Fibroblast of villous mesenchyme (primary cell): ENCODE results near the gene FHL2. TPM values are rescaled to one million over a fixed set of nuclear protein-coding genes. Genes with fewer than 3 reads are reported as not detected.

Source experiments
- DNase-seq: peaks from one replicate; pipeline ENCODE4 v3.0.0-alpha.2; 2010; ENCODE audit warnings: low read depth
- H3K4me3 ChIP-seq: 2 replicates; pipeline ENCODE4 v1.5.1; 2011; ENCODE audit warnings: low read depth, mild to moderate bottlenecking, low read length
- total RNA-seq: library from RNA; depleted of rRNA; stranded (reverse); fragments of >200 nt; gene quantifications from 2 replicates; pipeline ENCODE4 v1.2.3, GENCODE V29; 2012
- TF ChIP-seq, protein P1 (sequence below): IDR thresholded peaks from 2 replicates; pipeline ENCODE4 v1.5.1; 2012; ENCODE audit warnings: low read depth, mild to moderate bottlenecking, low read length; ENCODE audit not compliant: insufficient read depth

The FHL2 gene
- total RNA-seq, 1 donor: 343 TPM

DNA sequence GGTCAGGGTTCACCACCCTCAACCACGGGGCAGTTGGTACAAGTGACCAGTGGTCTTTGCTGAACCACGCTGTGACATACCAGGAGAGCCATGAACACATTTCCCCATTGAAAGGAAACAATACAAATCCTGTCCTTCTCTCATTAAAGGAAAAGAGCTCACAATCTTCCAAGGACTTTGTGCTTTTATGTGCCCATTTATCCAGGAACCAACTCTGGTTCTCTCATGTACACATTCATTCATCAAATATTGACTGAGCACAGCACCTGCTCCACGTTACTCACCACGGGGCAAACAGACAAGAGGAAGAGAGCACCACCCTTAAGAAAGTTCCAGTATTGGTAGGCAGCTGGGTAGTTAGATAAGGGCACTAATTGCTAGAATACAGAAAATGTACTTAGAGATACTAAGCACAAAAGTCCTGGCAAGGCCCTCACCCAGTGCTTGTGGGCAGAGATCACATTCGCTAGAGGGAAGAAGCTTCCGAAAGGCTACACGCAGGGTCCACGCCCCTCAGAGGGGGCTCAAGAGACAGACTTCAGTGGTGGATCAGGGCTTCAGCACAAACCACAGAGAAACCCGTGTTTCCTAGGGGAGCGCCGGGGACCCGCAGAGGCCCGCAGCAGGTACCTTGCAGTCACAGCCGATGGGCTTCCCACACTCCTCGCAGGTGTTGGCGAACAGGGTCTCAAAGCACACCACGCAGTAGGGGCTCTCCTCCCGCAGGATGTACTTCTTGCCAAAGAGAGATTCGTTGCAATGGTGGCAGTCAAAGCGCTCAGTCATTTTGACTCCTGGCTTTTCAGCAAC is 12.9 kb downstream of the FHL2 start:
- DNase-seq: no peak
- TF ChIP-seq, protein P1, sequence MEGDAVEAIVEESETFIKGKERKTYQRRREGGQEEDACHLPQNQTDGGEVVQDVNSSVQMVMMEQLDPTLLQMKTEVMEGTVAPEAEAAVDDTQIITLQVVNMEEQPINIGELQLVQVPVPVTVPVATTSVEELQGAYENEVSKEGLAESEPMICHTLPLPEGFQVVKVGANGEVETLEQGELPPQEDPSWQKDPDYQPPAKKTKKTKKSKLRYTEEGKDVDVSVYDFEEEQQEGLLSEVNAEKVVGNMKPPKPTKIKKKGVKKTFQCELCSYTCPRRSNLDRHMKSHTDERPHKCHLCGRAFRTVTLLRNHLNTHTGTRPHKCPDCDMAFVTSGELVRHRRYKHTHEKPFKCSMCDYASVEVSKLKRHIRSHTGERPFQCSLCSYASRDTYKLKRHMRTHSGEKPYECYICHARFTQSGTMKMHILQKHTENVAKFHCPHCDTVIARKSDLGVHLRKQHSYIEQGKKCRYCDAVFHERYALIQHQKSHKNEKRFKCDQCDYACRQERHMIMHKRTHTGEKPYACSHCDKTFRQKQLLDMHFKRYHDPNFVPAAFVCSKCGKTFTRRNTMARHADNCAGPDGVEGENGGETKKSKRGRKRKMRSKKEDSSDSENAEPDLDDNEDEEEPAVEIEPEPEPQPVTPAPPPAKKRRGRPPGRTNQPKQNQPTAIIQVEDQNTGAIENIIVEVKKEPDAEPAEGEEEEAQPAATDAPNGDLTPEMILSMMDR: no peak
- no peak overlapping the region for H3K4me3 ChIP-seq

DNA sequence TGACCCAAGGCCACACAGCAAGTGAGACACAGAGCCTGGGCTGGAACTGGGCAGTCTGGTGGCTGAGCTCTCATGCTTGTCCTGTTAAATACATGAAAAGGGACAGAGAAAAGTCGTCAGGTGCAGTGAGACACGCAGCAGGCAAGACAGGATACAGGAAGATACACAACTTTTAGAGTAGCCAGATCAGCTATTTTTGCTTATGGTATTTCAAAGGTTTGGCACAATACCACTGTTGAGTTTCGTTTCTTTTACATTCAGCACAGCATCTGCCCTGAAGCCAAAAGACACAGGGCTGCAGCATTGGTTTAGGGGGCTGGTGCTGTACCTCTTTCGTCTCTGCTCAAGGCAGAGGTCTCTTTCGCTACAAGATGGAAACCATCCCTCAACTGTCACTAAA is 14.0 kb downstream of the FHL2 start:
- no peak overlapping the region for H3K4me3 ChIP-seq
- DNase-seq: no peak
- TF ChIP-seq, protein P1: no peak

DNA sequence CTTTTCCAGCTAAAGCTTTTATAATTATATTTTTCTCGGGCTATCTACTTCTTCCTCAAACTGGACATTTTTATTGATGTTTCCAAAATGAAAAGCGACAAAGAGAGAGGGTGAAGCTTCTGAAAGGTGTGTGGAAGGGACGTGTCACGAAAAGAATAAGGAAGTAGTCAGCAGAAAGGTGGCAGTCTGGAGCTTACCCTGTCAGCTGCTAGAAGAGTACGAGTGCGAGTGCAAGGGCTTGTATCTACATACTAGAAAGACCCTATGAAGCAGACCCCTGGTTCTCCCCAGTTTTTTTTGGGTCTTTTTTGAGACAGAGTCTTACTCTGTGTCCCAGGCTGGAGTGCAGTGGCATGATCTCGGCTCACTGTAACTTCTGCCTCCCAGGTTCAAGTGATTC is 14.6 kb downstream of the FHL2 start:
- no peak overlapping the region for H3K4me3 ChIP-seq
- TF ChIP-seq, protein P1: no peak
- no peak for DNase-seq

DNA sequence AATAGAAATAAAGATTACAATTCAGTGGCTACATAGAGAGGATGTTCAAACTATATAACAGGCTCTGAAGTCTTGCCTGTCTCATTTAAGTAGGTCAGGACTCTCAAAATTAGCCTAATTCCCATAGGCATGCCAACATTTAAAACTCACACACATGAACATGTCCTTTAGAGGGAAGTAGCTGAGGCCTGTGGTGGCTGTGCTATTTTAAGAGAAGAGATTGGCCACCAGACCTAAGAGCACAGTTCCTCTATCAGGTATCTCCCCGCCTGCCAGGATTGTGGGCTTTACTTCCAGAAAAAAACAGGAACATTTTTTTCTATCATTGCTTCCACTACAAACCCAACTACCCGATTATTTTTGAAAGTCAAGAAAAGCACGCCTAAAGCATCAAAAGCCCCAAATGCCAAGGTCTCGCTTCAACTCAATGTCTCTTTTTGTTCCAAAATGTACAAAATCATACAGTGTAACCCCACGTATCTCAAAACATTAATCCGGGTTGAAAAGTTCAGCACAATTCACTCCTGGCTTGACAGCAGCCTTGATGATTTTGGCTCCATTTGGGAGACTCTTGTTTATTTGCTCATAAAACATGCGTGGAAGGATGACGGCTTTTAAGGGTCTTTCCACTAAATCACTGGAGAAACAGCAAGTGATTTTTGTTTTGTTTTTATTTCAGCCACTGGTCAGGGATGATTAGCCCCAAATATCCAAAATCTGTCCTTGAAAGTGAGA is 15.3 kb downstream of the FHL2 start:
- TF ChIP-seq, protein P1: no peak
- no peak for DNase-seq
- H3K4me3 ChIP-seq: no peak overlapping the region

DNA sequence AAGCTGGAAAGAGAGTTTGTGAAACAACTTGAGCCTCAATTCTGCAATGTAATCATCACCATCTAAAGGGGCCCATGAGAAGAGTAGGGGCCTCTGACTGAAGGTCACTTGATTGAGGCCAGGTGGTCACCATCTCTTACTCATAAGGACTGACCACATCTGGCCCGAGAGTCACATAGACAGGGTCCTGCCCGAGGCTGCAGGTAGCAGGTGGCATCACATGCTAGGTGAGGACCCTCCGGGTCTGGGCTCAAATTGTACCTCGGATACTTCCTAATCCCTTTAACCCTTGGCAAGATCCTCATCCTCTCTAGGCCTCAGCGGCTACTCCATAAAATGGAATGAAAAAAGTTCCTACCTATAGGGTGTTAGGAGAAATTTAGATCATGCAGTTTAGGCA is 16.7 kb downstream of the FHL2 start:
- TF ChIP-seq, protein P1: no peak
- no peak for DNase-seq
- no peak overlapping the region for H3K4me3 ChIP-seq

DNA sequence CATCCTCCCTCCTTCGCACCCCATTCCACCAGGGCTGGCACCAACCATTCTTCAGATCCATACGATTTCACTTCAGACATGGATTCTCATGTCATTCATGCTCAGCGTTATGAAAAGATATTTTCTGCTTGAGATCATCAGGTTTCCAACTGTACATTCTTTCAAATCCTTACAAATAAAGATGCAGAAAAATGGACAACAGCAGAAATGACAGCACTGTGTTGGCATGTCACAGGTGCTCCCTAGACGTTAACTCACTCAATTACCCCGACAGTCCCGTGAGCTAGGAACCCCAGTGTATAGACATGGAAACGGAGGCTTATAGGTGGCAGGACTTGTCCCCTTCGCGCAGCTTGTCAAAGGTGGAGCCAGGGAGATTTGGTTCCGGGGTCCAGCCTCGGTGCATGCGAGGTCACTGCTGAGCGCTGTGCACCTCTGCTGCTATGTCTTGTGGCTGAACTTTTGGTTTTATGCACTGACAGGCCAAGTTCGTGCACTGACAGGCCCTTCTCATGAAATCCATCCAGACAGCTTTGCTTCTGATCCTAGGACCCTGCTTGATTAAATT is 17.7 kb downstream of the FHL2 start:
- DNase-seq: no peak
- H3K4me3 ChIP-seq: no peak overlapping the region
- TF ChIP-seq, protein P1: no peak
